HUES64 (cell line): ENCODE measurements around the gene VEZT.
"Not testable (repeated sequence)": the region's sequence is repeated elsewhere in the genome, so short reads cannot be mapped to it uniquely, and the experiment has no call there.

Experiments
- H3K27ac ChIP-seq: 2 replicates; pipeline ENCODE4 v1.7.0; 2013; ENCODE audit warnings: low read depth, low read length, inconsistent platforms
- H3K27me3 ChIP-seq: 2 replicates; pipeline ENCODE4 v1.6.1; 2013; ENCODE audit warnings: mild to moderate bottlenecking, low read length; ENCODE audit not compliant: insufficient read depth
- H3K36me3 ChIP-seq: 2 replicates; pipeline ENCODE4 v1.6.1; 2013; ENCODE audit warnings: mild to moderate bottlenecking, low read length; ENCODE audit not compliant: insufficient read depth
- H3K4me1 ChIP-seq: 2 replicates; pipeline ENCODE4 v1.6.1; 2013; ENCODE audit warnings: mild to moderate bottlenecking, low read length, moderate library complexity; ENCODE audit not compliant: insufficient read depth
- H3K4me3 ChIP-seq: 2 replicates; pipeline ENCODE4 v1.5.1; 2013; ENCODE audit warnings: mild to moderate bottlenecking, low read length, moderate library complexity
- H3K9ac ChIP-seq: 2 replicates; pipeline ENCODE4 v1.6.1; 2013; ENCODE audit warnings: mild to moderate bottlenecking, low read depth, low read length
- H3K9me3 ChIP-seq: 2 replicates; pipeline ENCODE4 v1.6.1; 2013; ENCODE audit warnings: low read depth, low read length; ENCODE audit not compliant: insufficient read depth
- WGBS: fragments of 150-250, 120-280 bp; methylation state at CpG from one replicate; pipeline ENCODE4 v1.1.7; 2013; ENCODE audit warnings: missing lambda C conversion rate; 5-methylcytosine and 5-hydroxymethylcytosine counted together

VEZT gene

DNA sequence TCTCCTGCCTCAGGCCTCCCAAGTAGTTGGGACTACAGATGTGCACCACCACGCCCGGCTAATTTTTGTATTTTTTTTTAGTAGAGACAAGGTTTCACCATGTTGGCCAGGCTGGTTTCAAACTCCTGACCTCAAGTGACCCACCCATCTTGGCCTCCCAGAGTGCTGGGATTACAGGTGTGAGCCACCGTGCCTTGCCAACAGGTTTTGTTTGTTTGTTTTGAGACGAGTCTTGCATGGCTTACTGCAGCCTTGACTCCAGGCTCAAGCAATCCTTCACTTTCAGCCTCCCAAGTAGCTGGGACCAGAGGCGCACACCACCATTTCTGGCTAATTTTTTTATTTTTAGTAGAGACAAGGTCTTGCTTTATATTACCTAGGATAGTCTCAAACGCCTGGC is 23.5 kb downstream of the VEZT start:
- H3K9ac ChIP-seq, H3K27me3 ChIP-seq, H3K4me1 ChIP-seq, H3K4me3 ChIP-seq, H3K9me3 ChIP-seq, H3K27ac ChIP-seq: not testable (repeated sequence)
- WGBS, result 97% methylated on average over 6 of the region's 6 CpGs
- H3K36me3 ChIP-seq, result peaks cover 33% of the 10 kb centered on the region

- Histone ChIP-seq H3K27me3 (no peaks in the 10 kb centered on the region), H3K27ac (no peak overlapping the region), H3K9ac (no peak overlapping the region), H3K9me3 (no peaks in the 10 kb centered on the region), H3K4me1 (no peaks in the 10 kb centered on the region), H3K36me3 (peaks cover 28% of the 10 kb centered on the region), H3K4me3 (no peak overlapping the region)
- 96% methylated on average over 4 of the region's 4 CpGs for WGBS
Measured at GRCh38 chr12:95241761-95242506, 24.3 kb downstream of the VEZT start.

- Histone ChIP-seq H3K9me3 (no peaks in the 10 kb centered on the region), H3K4me3 (no peak overlapping the region), H3K27me3 (no peaks in the 10 kb centered on the region), H3K9ac (no peak overlapping the region), H3K27ac (no peak overlapping the region), H3K4me1 (no peaks in the 10 kb centered on the region), H3K36me3 (peaks cover 26% of the 10 kb centered on the region)
- WGBS, result 93% methylated on average over 4 of the region's 4 CpGs
Measured at GRCh38 chr12:95243497-95244183, 26.0 kb downstream of the VEZT start.

- H3K27me3 ChIP-seq, result no peaks in the 10 kb centered on the region
- H3K36me3 ChIP-seq, result peaks cover 26% of the 10 kb centered on the region
- no peak overlapping the region for H3K27ac ChIP-seq
- peaks cover 6% of the 10 kb centered on the region for H3K4me1 ChIP-seq
- no peak overlapping the region for H3K4me3 ChIP-seq
- H3K9me3 ChIP-seq, result no peaks in the 10 kb centered on the region
- WGBS, result 92% methylated on average over 2 of the region's 3 CpGs
- no peak overlapping the region for H3K9ac ChIP-seq
Measured at GRCh38 chr12:95244350-95244749, 26.7 kb downstream of the VEZT start.

- Histone ChIP-seq H3K9ac (no peak overlapping the region), H3K27me3 (no peaks in the 10 kb centered on the region), H3K4me3 (no peak overlapping the region), H3K36me3 (peaks cover 32% of the 10 kb centered on the region), H3K9me3 (no peaks in the 10 kb centered on the region), H3K27ac (no peak overlapping the region), H3K4me1 (peaks cover 10% of the 10 kb centered on the region)
- WGBS, result 100% methylated on average over 1 of the region's 1 CpG
Measured at GRCh38 chr12:95248095-95248494, 30.5 kb downstream of the VEZT start.

DNA sequence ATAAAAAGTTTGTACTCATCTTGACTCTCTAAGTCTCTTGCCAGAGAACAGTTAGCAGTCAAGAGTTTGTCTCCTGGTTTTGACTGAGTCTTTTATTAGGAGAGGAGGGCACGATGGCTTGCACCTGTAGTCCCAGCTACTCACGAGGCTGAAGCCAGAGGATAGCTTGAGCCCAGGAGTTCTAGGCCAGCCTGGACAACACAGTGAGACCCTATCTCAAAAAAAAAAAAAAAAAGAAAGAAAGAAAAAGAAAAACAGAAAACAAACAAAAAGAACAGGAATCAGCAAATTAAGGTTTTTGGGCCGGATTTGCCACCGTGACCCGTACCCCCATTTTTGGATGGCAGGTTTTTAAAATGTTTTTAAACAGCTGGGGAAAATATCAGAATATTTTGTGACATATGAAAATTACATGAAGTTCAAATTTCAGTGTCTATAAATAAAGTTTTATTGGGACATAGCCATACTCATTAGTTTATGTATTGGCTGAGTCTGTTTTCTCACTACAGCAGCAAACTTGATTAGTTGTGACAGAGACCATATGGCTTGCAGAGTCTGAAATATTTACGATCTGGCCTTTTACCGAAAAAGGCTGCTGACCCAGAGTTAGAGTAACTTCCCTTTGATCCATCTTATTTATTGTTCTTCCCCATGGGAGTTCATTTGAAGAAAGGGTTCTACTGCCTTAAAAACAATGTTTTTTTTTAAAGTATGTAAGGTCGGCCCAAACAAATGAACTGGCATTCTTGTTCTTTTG is 31.2 kb downstream of the VEZT start:
- Histone ChIP-seq H3K9ac (no peak overlapping the region), H3K27me3 (no peaks in the 10 kb centered on the region), H3K27ac (no peak overlapping the region), H3K4me3 (no peak overlapping the region), H3K36me3 (peaks cover 32% of the 10 kb centered on the region), H3K4me1 (peaks cover 10% of the 10 kb centered on the region), H3K9me3 (no peaks in the 10 kb centered on the region)
- WGBS, result 81% methylated on average over 8 of the region's 8 CpGs

- Histone ChIP-seq H3K9me3 (no peaks in the 10 kb centered on the region), H3K27me3 (no peaks in the 10 kb centered on the region), H3K36me3 (peaks cover 58% of the 10 kb centered on the region), H3K4me3 (no peak overlapping the region), H3K4me1 (peaks cover 32% of the 10 kb centered on the region), H3K9ac (no peak overlapping the region), H3K27ac (no peak overlapping the region)
Measured at GRCh38 chr12:95253386-95253785, 35.8 kb downstream of the VEZT start.

DNA sequence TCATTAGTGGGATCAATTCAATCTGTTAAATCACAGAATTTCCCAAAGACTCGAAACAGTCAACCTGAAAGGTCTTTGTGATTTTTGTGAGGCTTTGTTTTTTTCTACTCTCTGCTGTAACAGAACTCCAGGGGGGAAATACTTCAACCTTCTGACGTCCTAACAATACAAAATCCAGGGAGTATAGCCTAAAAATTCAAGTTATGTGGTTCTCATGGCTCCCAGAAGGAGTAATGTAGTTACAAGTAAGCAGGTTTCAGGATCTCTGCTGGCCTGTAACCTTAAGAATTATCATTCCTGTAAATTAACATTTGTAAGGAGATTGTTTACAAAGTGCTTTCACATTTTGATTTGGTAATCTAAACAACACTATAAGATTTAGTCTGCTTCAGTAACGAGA is 39.9 kb downstream of the VEZT start:
- peak overlapping the region; percentile 83 for H3K27ac ChIP-seq
- H3K27me3 ChIP-seq, result no peaks in the 10 kb centered on the region
- H3K4me1 ChIP-seq, result peaks cover 21% of the 10 kb centered on the region
- peaks cover 71% of the 10 kb centered on the region for H3K36me3 ChIP-seq
- WGBS, result 25% methylated on average over 2 of the region's 3 CpGs
- 0 out of 2 replicates have a peak overlapping the region, but pooled peaks have one; percentile 6 for H3K4me3 ChIP-seq
- H3K9ac ChIP-seq, result no peak overlapping the region
- no peaks in the 10 kb centered on the region for H3K9me3 ChIP-seq

- Histone ChIP-seq H3K9ac (no peak overlapping the region), H3K9me3 (no peaks in the 10 kb centered on the region), H3K36me3 (peaks cover 72% of the 10 kb centered on the region), H3K27ac (peak overlapping the region; percentile 83), H3K27me3 (no peaks in the 10 kb centered on the region), H3K4me3 (no peak overlapping the region), H3K4me1 (peaks cover 21% of the 10 kb centered on the region)
- 88% methylated on average over 2 of the region's 2 CpGs for WGBS
Measured at GRCh38 chr12:95258151-95258550, 40.5 kb downstream of the VEZT start.

GRCh38 chr12:95258803-95259202 is 41.2 kb downstream of the VEZT start:
- Histone ChIP-seq H3K9me3 (no peaks in the 10 kb centered on the region), H3K27ac (no peak overlapping the region), H3K36me3 (peaks cover 72% of the 10 kb centered on the region), H3K4me1 (peaks cover 21% of the 10 kb centered on the region), H3K9ac (no peak overlapping the region), H3K4me3 (no peak overlapping the region), H3K27me3 (no peaks in the 10 kb centered on the region)
- 92% methylated on average over 1 of the region's 2 CpGs for WGBS

DNA sequence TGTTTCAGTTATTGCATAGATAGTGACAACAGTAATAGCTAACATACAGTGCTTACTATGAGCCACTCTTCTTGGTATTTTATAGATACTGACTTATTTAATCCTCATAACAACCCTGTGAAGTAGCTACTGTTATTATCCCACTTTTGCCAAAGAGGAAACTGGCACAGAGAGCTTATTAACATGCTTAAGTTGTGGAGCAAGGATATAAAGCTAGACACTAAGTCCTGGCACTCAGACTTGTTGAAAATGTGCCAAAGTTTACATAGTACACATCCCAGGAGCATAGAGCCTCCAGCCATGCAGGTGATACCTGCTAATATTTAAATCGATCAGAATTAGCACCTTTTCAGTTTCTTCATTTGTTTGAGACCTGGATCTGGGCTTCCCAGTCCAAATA is 41.8 kb downstream of the VEZT start:
- WGBS, result 85% methylated on average over 1 of the region's 1 CpG
- Histone ChIP-seq H3K36me3 (peaks cover 73% of the 10 kb centered on the region), H3K4me1 (peaks cover 21% of the 10 kb centered on the region), H3K9me3 (no peaks in the 10 kb centered on the region), H3K27me3 (no peaks in the 10 kb centered on the region), H3K4me3 (no peak overlapping the region), H3K9ac (no peak overlapping the region), H3K27ac (no peak overlapping the region)
